Hepatocyte (in vitro differentiated cells): Measurements from ENCODE around the gene OLFM1. TPM values are rescaled to one million over a fixed set of nuclear protein-coding genes. Genes with fewer than 3 reads are reported as not detected.

Source experiments
- DNase-seq: peaks from one replicate; pipeline ENCODE4 v3.0.0-alpha.2; 2016; ENCODE audit warnings: low spot score
- H2AFZ ChIP-seq: fragments of 200-600 bp; sonication (generic); 2 replicates; pipeline ENCODE4 v1.6.0; 2016; ENCODE audit warnings: antibody characterized with exemption, mild to moderate bottlenecking
- H3K27ac ChIP-seq: fragments of 200-600 bp; sonication (generic); 2 replicates; pipeline ENCODE4 v1.5.1; 2016; ENCODE audit warnings: mild to moderate bottlenecking
- H3K27me3 ChIP-seq: fragments of 200-600 bp; sonication (generic); 2 replicates; pipeline ENCODE4 v1.6.1; 2016
- H3K36me3 ChIP-seq: fragments of 200-600 bp; sonication (generic); replicated peaks from 2 replicates; pipeline ENCODE4 v1.5.1; 2016; ENCODE audit warnings: low read depth; ENCODE audit not compliant: insufficient read depth
- H3K4me1 ChIP-seq: fragments of 200-600 bp; sonication (generic); 2 replicates; pipeline ENCODE4 v1.5.1; 2016; ENCODE audit warnings: mild to moderate bottlenecking, moderate library complexity; ENCODE audit not compliant: insufficient read depth
- H3K4me2 ChIP-seq: fragments of 200-600 bp; sonication (generic); 2 replicates; pipeline ENCODE4 v1.6.0; 2016
- H3K4me3 ChIP-seq: fragments of 200-600 bp; sonication (generic); 2 replicates; pipeline ENCODE4 v1.5.1; 2016; ENCODE audit warnings: mild to moderate bottlenecking
- H3K79me2 ChIP-seq: fragments of 200-600 bp; sonication (generic); 2 replicates; pipeline ENCODE4 v1.6.0; 2017; ENCODE audit warnings: mild to moderate bottlenecking
- H3K9me2 ChIP-seq: fragments of 200-600 bp; sonication (generic); replicated peaks from 2 replicates; pipeline ENCODE4 v1.6.0; 2017; ENCODE audit warnings: mild to moderate bottlenecking; ENCODE audit not compliant: insufficient read depth
- H3K9me3 ChIP-seq: fragments of 200-600 bp; sonication (generic); 2 replicates; pipeline ENCODE4 v1.5.1; 2016; ENCODE audit warnings: low read depth, mild to moderate bottlenecking
- H4K20me1 ChIP-seq: fragments of 200-600 bp; sonication (generic); 2 replicates; pipeline ENCODE4 v1.6.0; 2016; ENCODE audit warnings: mild to moderate bottlenecking; ENCODE audit not compliant: insufficient read depth, poor library complexity, severe bottlenecking
- CTCF ChIP-seq: fragments of 200-600 bp; sonication (generic); IDR thresholded peaks from 2 replicates; pipeline ENCODE4 v1.5.1; 2016; ENCODE audit warnings: antibody characterized with exemption, mild to moderate bottlenecking; ENCODE audit not compliant: poor library complexity
- EZH2 ChIP-seq: fragments of 200-600 bp; sonication (generic); IDR thresholded peaks from 2 replicates; pipeline ENCODE4 v1.6.1; 2016; ENCODE audit warnings: antibody characterized with exemption, mild to moderate bottlenecking, borderline replicate concordance
- EZH2phosphoT487 ChIP-seq: fragments of 200-600 bp; sonication (generic); IDR thresholded peaks from one replicate; pipeline ENCODE4 v1.6.1; 2018; ENCODE audit warnings: antibody characterized with exemption, mild to moderate bottlenecking, low read depth, moderate library complexity; ENCODE audit not compliant: unreplicated experiment, severe bottlenecking
- WGBS: methylation state at CpG from one replicate; pipeline ENCODE4 v1.1.6; 2016; ENCODE audit warnings: low lambda C conversion rate; ENCODE audit errors: missing lambda C conversion rate; 5-methylcytosine and 5-hydroxymethylcytosine counted together
- polyA plus RNA-seq: library from polyadenylated mRNA; unstranded; fragments of >200 nt; fragmentation: Nextera tagmentation; extraction: Ambion mirVana; gene quantifications from 2 replicates; pipeline ENCODE4 v1.2.1, GENCODE V29; 2016
- total RNA-seq: library from RNA; depleted of rRNA; stranded (reverse); fragments of >200 nt; gene quantifications from 2 replicates; pipeline ENCODE4 v1.2.3, GENCODE V29; 2014

OLFM1 gene
- total and polyA plus RNA-seq, 2 experiments from 2014 or later: 0.94 to 4.8 TPM

GRCh38 chr9:135080286-135081263 is 6.9 kb upstream of the OLFM1 start:
- Histone ChIP-seq H3K9me2 (no peaks in the 10 kb centered on the region), H4K20me1 (no peaks in the 10 kb centered on the region), H3K4me2 (no peak overlapping the region), H3K27ac (no peak overlapping the region), H3K27me3 (peaks cover 47% of the 10 kb centered on the region), H3K36me3 (no peaks in the 10 kb centered on the region), H3K9me3 (no peaks in the 10 kb centered on the region), H3K4me1 (no peaks in the 10 kb centered on the region), H2AFZ (no peak overlapping the region), H3K4me3 (no peak overlapping the region), H3K79me2 (no peaks in the 10 kb centered on the region)
- WGBS: 87% methylated on average over 26 of the region's 26 CpGs
- TF ChIP-seq CTCF (no peak), EZH2 (no peak), EZH2phosphoT487 (no peak)
- no peak for DNase-seq

GRCh38 chr9:135081264-135081660 is 6.2 kb upstream of the OLFM1 start:
- DNase-seq: no peak
- Histone ChIP-seq H3K4me3 (no peak overlapping the region), H3K36me3 (no peaks in the 10 kb centered on the region), H2AFZ (no peak overlapping the region), H3K4me2 (no peak overlapping the region), H3K27ac (no peak overlapping the region), H3K4me1 (no peaks in the 10 kb centered on the region), H3K9me2 (no peaks in the 10 kb centered on the region), H4K20me1 (no peaks in the 10 kb centered on the region), H3K9me3 (no peaks in the 10 kb centered on the region), H3K27me3 (peaks cover 41% of the 10 kb centered on the region), H3K79me2 (no peaks in the 10 kb centered on the region)
- 87% methylated on average over 15 of the region's 15 CpGs for WGBS
- TF ChIP-seq CTCF: no peak
- TF ChIP-seq EZH2phosphoT487: no peak
- TF ChIP-seq EZH2: no peak

GRCh38 chr9:135081731-135082130 is 5.7 kb upstream of the OLFM1 start:
- TF ChIP-seq EZH2 (no peak), EZH2phosphoT487 (no peak), CTCF (no peak)
- 94% methylated on average over 16 of the region's 16 CpGs for WGBS
- H3K27me3 ChIP-seq: peaks cover 41% of the 10 kb centered on the region

More at GRCh38 chr9:135081731-135082130, 5.7 kb upstream of the OLFM1 start:
- H3K4me1 ChIP-seq: no peaks in the 10 kb centered on the region
- no peak overlapping the region for H3K4me3 ChIP-seq
- no peak overlapping the region for H3K4me2 ChIP-seq
- no peaks in the 10 kb centered on the region for H3K9me2 ChIP-seq
- no peaks in the 10 kb centered on the region for H3K79me2 ChIP-seq
- no peaks in the 10 kb centered on the region for H3K36me3 ChIP-seq
- H2AFZ ChIP-seq: no peak overlapping the region
- no peaks in the 10 kb centered on the region for H4K20me1 ChIP-seq
- H3K27ac ChIP-seq: no peak overlapping the region
- DNase-seq: no peak
- H3K9me3 ChIP-seq: no peaks in the 10 kb centered on the region
